GM21423 (cell line): Measurements from ENCODE around the gene MAP4K5.
"Not testable (repeated sequence)": the region's sequence is repeated elsewhere in the genome, so short reads cannot be mapped to it uniquely, and the experiment has no call there.

ENCODE experiments used
- ATAC-seq: cut with Tn5 transposase; IDR thresholded peaks from one replicate; pipeline ENCODE4 v1.9.1; 2021; ENCODE audit warnings: mild to moderate bottlenecking, moderate library complexity; ENCODE audit not compliant: unreplicated experiment

The MAP4K5 gene

DNA sequence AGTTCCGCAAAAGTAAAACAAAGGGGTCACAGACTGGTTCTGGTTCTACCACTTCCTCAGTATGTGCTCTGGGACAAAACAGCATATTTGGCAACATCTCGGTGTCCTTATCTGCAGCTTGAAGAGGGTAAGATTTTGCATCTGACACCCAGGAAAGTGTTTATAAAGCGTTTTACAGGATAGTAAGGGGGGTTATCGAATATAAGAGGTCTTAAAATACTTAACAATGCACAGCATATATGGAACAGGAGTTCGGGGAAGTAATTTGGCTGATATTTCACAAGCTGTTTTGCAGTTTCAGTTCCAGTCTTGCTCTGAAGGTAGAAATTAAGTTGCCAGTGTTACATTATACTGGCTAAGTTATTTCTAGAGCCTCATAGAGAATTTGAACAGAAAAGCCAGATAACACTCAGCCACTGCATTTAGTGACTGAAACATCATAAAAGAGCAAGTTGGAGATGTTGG, 904 bp upstream of the MAP4K5 start:
- peak; percentile 15 for ATAC-seq

DNA sequence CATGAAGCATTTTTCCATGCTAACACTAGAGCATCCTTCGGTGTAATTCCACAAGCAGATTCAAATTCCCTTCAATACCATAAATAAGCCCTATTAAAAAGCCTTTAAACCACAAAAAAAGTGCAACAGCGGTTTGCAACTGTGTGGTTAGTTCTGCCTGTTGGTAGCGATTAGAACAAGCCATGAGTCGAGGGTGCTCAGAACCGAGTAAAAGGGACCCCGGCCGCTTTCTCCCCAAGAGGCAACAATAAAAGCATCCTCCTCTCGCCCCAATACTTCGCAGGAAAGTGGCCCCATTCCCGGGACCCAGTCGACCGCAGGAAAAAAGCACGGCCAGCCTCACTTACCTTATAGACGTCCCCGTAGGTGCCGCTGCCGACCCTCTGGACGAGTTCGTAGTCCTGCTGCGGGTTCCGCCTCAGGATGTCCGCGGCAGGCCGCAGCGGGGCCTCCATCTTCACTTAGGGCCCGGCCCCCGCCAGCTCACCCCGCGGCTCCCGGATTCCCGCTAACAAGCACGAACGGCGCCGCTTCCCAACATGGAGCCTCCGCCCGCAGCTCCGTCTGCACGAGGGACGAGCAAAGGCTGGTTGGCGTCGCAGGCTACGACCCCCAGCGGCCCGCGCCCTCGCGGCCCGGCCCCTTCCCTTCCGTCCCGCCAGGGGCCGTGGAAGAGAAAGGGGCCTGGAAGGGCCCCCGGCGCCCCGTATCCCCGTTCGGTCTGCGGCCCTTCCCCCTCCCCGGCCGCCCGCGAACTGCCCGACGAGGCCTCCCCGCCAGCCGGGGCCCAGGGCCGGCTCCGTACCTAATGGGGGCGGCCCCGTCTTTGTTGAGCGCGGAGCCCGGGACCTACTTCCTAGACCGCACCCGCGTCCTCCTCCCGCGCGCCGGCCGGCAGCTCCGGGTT, 521 bp downstream of the MAP4K5 start:
- peak; percentile 19 for ATAC-seq

- ATAC-seq = no peak
Observed at GRCh38 chr14:50530794-50531365, 1.5 kb downstream of the MAP4K5 start.

- ATAC-seq = no peak
Observed at GRCh38 chr14:50530358-50530757, 2.0 kb downstream of the MAP4K5 start.

DNA sequence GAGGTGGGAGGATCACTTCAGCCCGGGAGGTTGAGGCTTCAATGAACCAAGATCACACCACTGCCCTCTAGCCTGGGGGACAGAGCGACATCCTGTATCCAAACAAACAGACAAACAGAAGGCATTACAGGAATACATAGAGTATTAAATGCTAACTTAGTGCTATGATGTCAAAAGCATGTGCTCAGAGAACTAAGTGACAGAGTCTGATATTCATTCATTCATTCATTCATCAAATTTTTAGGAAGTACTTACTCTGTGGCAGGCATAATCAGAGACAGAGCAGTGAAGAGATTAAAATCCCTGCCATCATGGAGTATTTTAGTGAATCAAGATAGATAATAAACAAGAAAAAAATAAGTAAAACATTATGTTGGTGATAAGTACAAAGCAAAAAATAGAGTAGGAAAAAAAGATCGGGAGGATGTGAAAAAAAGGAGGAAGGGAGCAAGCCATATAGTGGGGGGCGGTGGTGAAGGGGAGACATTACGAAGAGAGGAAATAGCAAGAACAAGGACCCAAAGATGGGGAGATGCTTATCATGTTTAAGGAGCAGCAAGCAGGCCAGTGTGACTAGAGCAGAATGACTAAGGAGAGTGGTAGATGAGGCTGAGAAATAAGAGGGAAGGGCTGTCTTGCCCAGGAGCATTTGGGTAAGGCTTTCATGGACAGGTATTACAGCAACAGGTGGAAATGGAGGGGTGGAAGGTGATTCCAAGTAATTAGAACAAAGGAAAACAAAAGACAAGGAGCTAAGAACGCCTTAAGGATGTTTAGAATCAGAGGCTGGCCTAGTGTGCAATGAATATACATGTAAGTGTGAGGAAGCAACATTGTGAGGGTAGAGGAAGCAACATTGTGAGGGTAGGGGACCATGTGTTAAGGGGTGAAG, 2.8 kb downstream of the MAP4K5 start:
- ATAC-seq = no peak

DNA sequence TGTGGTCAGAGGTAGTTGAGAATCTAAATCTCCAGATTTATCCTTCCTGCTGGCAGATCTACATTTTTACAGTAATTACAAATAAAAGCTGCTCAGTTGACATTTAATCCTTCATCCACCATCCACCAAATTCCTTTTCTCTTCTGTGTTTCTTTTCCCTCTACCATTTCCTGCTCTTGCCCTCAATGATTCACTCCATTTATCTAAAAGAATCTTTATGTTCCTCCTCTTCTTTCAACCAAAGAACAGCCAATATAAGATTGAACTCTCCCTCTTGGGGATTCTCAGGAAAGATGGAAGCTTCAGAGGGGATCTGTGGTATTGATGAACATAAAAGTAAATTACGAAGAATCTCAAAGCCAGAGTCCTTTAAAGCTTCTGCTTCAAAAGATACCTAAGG, 4.4 kb downstream of the MAP4K5 start:
- no peak for ATAC-seq

DNA sequence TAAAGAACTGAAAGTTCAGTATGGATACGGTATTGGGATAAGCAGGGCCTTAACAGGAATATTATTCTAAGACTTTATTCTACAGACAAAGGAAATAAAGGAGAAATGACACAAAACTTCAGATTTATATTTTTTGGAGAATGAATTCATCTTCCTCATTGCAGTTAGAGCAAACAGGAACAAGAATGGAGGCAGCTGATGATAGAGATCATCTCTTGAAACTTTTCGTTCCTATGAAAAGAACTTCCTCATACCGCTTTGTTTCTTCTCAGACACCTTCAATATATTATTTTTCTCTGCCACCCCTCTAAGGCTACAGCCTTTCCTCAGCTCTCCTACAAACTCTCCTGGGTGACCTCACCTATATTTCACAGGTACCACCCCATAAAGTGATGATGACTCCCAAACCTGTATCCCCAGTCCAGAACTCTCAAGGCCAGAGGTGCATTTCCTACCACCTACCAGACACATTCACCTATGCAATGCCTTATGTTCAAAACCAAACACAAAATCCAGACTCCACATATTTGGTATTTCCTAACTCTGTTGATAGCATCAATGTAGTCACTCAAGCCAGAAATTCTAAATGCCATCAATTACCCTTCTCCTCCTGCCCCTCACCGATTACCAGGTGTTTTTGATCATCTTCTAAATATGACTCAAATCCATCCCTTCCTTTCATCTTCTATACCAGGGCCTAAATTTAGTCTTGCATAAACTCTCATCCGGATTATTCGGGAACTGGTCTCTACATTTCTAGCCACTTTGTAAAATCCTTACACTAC, 7.4 kb downstream of the MAP4K5 start:
- ATAC-seq = no peak

DNA sequence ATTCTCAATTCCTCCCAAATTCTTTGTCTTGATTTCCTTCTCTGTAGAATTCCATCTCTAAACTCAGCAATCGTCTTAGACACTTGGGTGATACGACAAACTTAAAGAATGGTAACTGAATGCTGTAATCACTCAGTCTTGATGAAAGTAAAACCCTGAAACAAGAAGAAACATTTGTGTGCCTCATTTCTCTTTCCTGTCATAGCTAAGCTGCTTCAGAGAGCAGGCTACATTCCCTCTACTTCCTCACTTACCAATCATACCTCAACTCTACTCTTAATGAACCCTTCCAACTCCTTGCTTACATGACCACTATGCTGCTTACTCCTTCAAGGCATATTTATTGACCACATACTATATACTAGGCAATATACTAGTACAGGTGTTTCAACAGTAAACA, 8.3 kb downstream of the MAP4K5 start:
- no peak for ATAC-seq

- ATAC-seq = no peak
Observed at GRCh38 chr14:50523271-50524041, 8.9 kb downstream of the MAP4K5 start.

DNA sequence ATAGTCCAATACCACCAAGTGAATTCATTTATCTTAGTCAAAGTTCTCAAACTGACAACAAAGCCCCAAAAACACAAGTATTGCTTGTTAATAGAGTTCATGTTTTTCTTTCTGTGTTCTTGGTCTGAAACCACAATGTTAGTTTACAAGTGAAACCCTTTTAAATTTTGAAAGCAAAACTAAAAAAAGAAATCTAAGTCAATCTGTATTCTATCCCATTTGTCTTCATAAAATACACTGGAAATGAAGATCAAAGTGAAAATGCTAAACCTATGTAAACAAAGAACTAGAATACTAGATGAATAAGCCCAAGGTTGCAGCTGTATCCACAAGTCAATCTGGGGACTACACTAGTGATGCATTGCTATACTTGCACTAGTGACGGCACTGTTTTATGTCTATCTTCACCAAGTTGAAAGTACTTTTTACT, 10.4 kb downstream of the MAP4K5 start:
- peak; percentile 42 for ATAC-seq

GRCh38 chr14:50520947-50521815, 11.2 kb downstream of the MAP4K5 start:
- ATAC-seq = peak; percentile 60

- ATAC-seq = no peak
Observed at GRCh38 chr14:50516091-50516490, 16.3 kb downstream of the MAP4K5 start.

DNA sequence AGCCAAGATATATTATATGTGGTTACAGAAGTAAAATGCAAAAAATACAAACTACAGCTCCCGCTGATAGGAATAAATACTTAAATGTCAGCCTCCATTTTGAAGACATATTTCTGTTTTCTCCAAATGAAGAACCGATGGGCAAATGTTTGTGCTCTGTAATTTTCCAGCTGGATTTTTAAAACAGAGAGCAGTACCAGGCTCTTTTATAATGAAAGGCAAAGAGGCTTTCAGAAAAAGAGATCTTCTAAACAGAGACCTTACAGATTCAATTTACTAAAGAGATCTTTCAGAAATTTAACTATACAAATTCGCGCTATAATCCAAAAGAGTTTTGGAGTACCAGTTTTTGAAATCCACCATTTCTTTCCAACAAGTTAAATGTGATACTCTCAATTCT, 19.9 kb downstream of the MAP4K5 start:
- no peak for ATAC-seq

GRCh38 chr14:50510157-50510556, 22.2 kb downstream of the MAP4K5 start:
- no peak for ATAC-seq

DNA sequence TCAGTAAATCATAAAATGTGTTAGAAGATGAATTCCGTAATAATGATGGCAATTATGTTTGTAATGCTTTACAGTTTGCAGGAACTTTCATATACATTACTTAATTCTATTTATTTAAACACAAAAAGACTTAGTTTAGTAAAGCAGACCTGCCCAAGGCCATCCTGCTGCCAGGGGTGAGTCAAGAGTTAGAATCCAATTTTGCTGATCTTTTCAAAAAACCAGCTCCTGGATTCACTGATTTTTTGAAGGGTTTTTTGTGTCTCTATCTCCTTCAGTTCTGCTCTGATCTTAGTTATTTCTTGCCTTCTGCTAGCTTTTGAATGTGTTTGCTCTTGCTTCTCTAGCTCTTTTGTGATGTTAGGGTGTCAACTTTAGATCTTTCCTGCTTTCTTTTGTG, 25.3 kb downstream of the MAP4K5 start:
- not testable (repeated sequence) for ATAC-seq

DNA sequence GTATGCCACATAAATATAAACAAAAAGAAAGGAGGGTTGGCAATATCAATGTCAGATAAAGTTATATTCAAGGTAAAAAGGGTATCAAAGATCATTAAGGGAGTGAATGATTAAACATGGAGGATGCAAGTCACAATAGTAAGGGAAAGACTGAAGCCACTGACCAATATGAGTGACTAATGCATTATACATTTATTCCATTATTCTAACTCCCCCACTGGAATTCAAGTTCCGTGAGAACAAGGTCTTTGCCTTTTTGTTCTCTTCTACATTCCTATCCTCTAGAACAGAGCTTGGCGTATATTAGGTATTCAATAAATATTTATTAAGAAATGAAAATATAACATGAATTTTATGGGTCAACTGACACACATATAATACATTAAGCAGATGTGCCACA, 30.7 kb downstream of the MAP4K5 start:
- no peak for ATAC-seq

GRCh38 chr14:50497351-50497750, 35.0 kb downstream of the MAP4K5 start:
- no peak for ATAC-seq

GRCh38 chr14:50489851-50490250, 42.5 kb downstream of the MAP4K5 start:
- no peak for ATAC-seq

GRCh38 chr14:50488521-50488920, 43.8 kb downstream of the MAP4K5 start:
- no peak for ATAC-seq
